Measurements from ENCODE around the gene ETV7.
"Not testable (repeated sequence)": the region's sequence is repeated elsewhere in the genome, so short reads cannot be mapped to it uniquely, and the experiment has no call there.

Gene ETV7

GRCh38 chr6:36363371-36363752, 24.1 kb downstream of the ETV7 start:
- DNase-seq: not testable (repeated sequence)

- no peak for DNase-seq
These were observed 24.7 kb downstream of the ETV7 start for GRCh38 chr6:36362551-36363370.

GRCh38 chr6:36361071-36361470, 26.4 kb downstream of the ETV7 start:
- DNase-seq: no peak

- DNase-seq: peak; percentile 80
These were observed 27.0 kb downstream of the ETV7 start for GRCh38 chr6:36360241-36361054.

GRCh38 chr6:36358226-36358915, 29.1 kb downstream of the ETV7 start:
- DNase-seq: peak; percentile 34

- no peak for DNase-seq
These were observed 29.6 kb downstream of the ETV7 start for GRCh38 chr6:36357872-36358225.

GRCh38 chr6:36355819-36356218, 31.6 kb downstream of the ETV7 start:
- no peak for DNase-seq

GRCh38 chr6:36353411-36353915, 34.0 kb downstream of the ETV7 start:
- DNase-seq: peak; percentile 28

- DNase-seq: no peak
These were observed 34.9 kb downstream of the ETV7 start for GRCh38 chr6:36352477-36353157.

- DNase-seq: peak; percentile 95
These were observed 36.5 kb downstream of the ETV7 start for GRCh38 chr6:36350681-36351571.

GRCh38 chr6:36350082-36350481, 37.4 kb downstream of the ETV7 start:
- peak; percentile 41 for DNase-seq

- no peak for DNase-seq
These were observed 38.2 kb downstream of the ETV7 start for GRCh38 chr6:36349240-36349639.

GRCh38 chr6:36347621-36348020, 39.8 kb downstream of the ETV7 start:
- DNase-seq: no peak

- no peak for DNase-seq
These were observed 40.8 kb downstream of the ETV7 start for GRCh38 chr6:36346486-36347273.

- DNase-seq: no peak
These were observed 41.6 kb downstream of the ETV7 start for GRCh38 chr6:36345681-36346466.

- no peak for DNase-seq
These were observed 44.3 kb downstream of the ETV7 start for GRCh38 chr6:36343109-36343680.

- DNase-seq: peak; percentile 58
These were observed 46.6 kb downstream of the ETV7 start for GRCh38 chr6:36340618-36341454.

GRCh38 chr6:36340306-36340617, 47.2 kb downstream of the ETV7 start:
- DNase-seq: no peak

GRCh38 chr6:36339146-36339545, 48.3 kb downstream of the ETV7 start:
- DNase-seq: no peak
